Measurements from ENCODE around the gene PRAC2.

Gene PRAC2

GRCh38 chr17:48732688-48733629 lies 10.0 kb downstream of the PRAC2 start:
- TF ChIP-seq, protein P1, sequence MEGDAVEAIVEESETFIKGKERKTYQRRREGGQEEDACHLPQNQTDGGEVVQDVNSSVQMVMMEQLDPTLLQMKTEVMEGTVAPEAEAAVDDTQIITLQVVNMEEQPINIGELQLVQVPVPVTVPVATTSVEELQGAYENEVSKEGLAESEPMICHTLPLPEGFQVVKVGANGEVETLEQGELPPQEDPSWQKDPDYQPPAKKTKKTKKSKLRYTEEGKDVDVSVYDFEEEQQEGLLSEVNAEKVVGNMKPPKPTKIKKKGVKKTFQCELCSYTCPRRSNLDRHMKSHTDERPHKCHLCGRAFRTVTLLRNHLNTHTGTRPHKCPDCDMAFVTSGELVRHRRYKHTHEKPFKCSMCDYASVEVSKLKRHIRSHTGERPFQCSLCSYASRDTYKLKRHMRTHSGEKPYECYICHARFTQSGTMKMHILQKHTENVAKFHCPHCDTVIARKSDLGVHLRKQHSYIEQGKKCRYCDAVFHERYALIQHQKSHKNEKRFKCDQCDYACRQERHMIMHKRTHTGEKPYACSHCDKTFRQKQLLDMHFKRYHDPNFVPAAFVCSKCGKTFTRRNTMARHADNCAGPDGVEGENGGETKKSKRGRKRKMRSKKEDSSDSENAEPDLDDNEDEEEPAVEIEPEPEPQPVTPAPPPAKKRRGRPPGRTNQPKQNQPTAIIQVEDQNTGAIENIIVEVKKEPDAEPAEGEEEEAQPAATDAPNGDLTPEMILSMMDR (IDR thresholded peaks at IDR 0.05) = no peak
- Histone ChIP-seq H3K27ac (no peak overlapping the region), H3K4me3 (no peak overlapping the region)
- no peak for DNase-seq (ENCODE audit: low spot score)

- DNase-seq (ENCODE audit: low spot score) = no peak
- no peak overlapping the region for H3K27ac ChIP-seq
- TF ChIP-seq, protein P1 (IDR thresholded peaks at IDR 0.05) = no peak
- H3K4me3 ChIP-seq = no peak overlapping the region
Measured at GRCh38 chr17:48733632-48734328, 10.8 kb downstream of the PRAC2 start.

- TF ChIP-seq, protein P1 (IDR thresholded peaks at IDR 0.05) = no peak
- Histone ChIP-seq H3K4me3 (no peak overlapping the region), H3K27ac (no peak overlapping the region)
- DNase-seq (ENCODE audit: low spot score) = no peak
Measured at GRCh38 chr17:48734333-48735061, 11.5 kb downstream of the PRAC2 start.

DNA sequence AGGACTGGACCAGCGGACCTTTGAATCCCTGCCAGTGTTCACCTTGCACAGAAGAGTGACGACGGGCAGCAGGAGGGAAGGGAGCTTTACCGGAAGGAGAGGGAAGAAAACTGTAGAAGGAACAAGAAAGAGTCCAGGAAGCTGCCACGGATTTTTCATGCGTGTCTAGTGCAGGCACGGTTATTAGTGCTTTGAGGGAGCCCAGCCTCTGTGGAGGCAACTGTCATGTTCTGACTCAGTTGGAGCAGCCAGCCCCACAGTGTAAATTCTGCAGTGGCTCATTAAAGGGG lies 12.0 kb downstream of the PRAC2 start:
- Histone ChIP-seq H3K27ac (no peak overlapping the region), H3K4me3 (no peak overlapping the region)
- TF ChIP-seq, protein P1 (IDR thresholded peaks at IDR 0.05) = no peak
- DNase-seq (ENCODE audit: low spot score) = no peak

GRCh38 chr17:48737330-48738043 lies 14.5 kb downstream of the PRAC2 start:
- TF ChIP-seq, protein P1 (IDR thresholded peaks at IDR 0.05) = no peak
- Histone ChIP-seq H3K27ac (no peak overlapping the region), H3K4me3 (no peak overlapping the region)
- DNase-seq (ENCODE audit: low spot score) = no peak

DNA sequence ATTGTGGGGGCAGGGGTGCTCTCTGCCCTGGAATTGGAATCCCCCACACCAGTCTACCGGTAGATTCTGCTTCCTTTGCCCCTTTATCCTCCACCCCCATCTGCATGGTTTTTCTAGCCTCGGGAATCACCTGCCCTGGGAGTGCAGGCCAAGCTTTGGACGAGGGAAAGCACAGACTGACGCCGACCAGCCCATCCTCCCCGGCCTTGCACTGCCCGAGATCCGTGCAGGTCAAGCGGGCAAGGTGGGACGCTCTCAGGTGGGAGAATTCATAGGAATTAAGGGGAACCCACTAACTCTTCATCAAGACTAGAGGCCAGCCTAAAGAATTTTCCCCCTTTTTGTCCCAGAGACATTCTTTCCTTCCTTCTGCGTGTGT lies 15.4 kb downstream of the PRAC2 start:
- TF ChIP-seq, protein P1 (IDR thresholded peaks at IDR 0.05) = no peak
- Histone ChIP-seq H3K4me3 (no peak overlapping the region), H3K27ac (no peak overlapping the region)
- no peak for DNase-seq (ENCODE audit: low spot score)

Measured in coronary artery (tissue), 2 donors.